GM12878 (cell line): ENCODE data around the gene FARS2. TPM values are rescaled to one million over a fixed set of nuclear protein-coding genes. Genes with fewer than 3 reads are reported as not detected.

Source experiments
- DPF2 ChIP-seq: fragments of 450-650 bp; IDR thresholded peaks from 2 replicates; pipeline ENCODE4 v1.6.1; 2017; ENCODE audit warnings: mild to moderate bottlenecking
- RFX5 ChIP-seq: IDR thresholded peaks from 2 replicates; pipeline ENCODE4 v1.6.1; 2011; ENCODE audit warnings: low read depth, low read length, improper control_type of control experiment
- SUZ12 ChIP-seq: fragments of 200-600 bp; sonication (generic); IDR thresholded peaks from one replicate; pipeline ENCODE4 v1.6.1; 2018; ENCODE audit warnings: antibody characterized with exemption, mild to moderate bottlenecking; ENCODE audit not compliant: unreplicated experiment
- polyA plus RNA-seq, 11 experiments: library from polyadenylated mRNA; depleted of rRNA in 4 of 11; unstranded in 6 of 11; stranded (reverse) in 5 of 11; fragments of >200 nt; fragmentation: Nextera tagmentation in 4 of 11; fragmentation: Illumina TruSeq in 1 of 11; extraction: Ambion mirVana in 4 of 11; extraction: Trizol in 1 of 11; gene quantifications; 1 replicate in 1 of 11; 2 replicates in 10 of 11; pipeline versions ENCODE4 v1.2.1 to v1.2.3, GENCODE V29; 2011 to 2016; ENCODE audit warnings: inconsistent platforms in 2 of 11, missing spikeins in 2 of 11, low read depth in 1 of 11
- total RNA-seq, 4 experiments: library from RNA; depleted of rRNA in 3 of 4; stranded (reverse); fragments of >200 nt in 3 of 4; fragmentation: Illumina TruSeq in 1 of 4; extraction: Trizol in 1 of 4; gene quantifications; 2 replicates each; pipeline versions ENCODE4 v1.2.1 to v1.2.3, GENCODE V29; 2013 to 2021
- TF ChIP-seq, protein P1 (sequence below): IDR thresholded peaks from 2 replicates; pipeline ENCODE4 v1.6.1; 2012; ENCODE audit warnings: improper control_type of control experiment, low read depth, low read length; ENCODE audit not compliant: insufficient replicate concordance
- TF ChIP-seq, protein P2 (sequence below): fragments of 450-650 bp; IDR thresholded peaks from 2 replicates; pipeline ENCODE4 v1.6.1; 2016; ENCODE audit warnings: mild to moderate bottlenecking

The FARS2 gene
- total and polyA plus RNA-seq, 10 of the 15 experiments (the other 5 are each of a cell fraction or from before 2014, with no cell fraction given): 16.8 to 46.7 (median 25.6) TPM

- TF ChIP-seq, protein P1, sequence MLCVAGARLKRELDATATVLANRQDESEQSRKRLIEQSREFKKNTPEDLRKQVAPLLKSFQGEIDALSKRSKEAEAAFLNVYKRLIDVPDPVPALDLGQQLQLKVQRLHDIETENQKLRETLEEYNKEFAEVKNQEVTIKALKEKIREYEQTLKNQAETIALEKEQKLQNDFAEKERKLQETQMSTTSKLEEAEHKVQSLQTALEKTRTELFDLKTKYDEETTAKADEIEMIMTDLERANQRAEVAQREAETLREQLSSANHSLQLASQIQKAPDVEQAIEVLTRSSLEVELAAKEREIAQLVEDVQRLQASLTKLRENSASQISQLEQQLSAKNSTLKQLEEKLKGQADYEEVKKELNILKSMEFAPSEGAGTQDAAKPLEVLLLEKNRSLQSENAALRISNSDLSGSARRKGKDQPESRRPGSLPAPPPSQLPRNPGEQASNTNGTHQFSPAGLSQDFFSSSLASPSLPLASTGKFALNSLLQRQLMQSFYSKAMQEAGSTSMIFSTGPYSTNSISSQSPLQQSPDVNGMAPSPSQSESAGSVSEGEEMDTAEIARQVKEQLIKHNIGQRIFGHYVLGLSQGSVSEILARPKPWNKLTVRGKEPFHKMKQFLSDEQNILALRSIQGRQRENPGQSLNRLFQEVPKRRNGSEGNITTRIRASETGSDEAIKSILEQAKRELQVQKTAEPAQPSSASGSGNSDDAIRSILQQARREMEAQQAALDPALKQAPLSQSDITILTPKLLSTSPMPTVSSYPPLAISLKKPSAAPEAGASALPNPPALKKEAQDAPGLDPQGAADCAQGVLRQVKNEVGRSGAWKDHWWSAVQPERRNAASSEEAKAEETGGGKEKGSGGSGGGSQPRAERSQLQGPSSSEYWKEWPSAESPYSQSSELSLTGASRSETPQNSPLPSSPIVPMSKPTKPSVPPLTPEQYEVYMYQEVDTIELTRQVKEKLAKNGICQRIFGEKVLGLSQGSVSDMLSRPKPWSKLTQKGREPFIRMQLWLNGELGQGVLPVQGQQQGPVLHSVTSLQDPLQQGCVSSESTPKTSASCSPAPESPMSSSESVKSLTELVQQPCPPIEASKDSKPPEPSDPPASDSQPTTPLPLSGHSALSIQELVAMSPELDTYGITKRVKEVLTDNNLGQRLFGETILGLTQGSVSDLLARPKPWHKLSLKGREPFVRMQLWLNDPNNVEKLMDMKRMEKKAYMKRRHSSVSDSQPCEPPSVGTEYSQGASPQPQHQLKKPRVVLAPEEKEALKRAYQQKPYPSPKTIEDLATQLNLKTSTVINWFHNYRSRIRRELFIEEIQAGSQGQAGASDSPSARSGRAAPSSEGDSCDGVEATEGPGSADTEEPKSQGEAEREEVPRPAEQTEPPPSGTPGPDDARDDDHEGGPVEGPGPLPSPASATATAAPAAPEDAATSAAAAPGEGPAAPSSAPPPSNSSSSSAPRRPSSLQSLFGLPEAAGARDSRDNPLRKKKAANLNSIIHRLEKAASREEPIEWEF: no peak
- TF ChIP-seq, protein P2, sequence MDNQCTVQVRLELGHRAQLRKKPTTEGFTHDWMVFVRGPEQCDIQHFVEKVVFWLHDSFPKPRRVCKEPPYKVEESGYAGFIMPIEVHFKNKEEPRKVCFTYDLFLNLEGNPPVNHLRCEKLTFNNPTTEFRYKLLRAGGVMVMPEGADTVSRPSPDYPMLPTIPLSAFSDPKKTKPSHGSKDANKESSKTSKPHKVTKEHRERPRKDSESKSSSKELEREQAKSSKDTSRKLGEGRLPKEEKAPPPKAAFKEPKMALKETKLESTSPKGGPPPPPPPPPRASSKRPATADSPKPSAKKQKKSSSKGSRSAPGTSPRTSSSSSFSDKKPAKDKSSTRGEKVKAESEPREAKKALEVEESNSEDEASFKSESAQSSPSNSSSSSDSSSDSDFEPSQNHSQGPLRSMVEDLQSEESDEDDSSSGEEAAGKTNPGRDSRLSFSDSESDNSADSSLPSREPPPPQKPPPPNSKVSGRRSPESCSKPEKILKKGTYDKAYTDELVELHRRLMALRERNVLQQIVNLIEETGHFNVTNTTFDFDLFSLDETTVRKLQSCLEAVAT: no peak
- TF ChIP-seq SUZ12 (no peak), RFX5 (no peak), DPF2 (no peak)
Measured at GRCh38 chr6:5673019-5673790, 411.9 kb downstream of the FARS2 start (continued).
